MCF 10A (cell line): ENCODE data around the gene ANKRD44. TPM values are rescaled to one million over a fixed set of nuclear protein-coding genes. Genes with fewer than 3 reads are reported as not detected.

Experiments
- BruUV-seq: library from RNA; stranded (reverse); fragments of 400-500 nt; replicated peaks from 2 replicates; lab custom pipeline; 2021; lab: Mats Ljungman, UMichigan
- CTCF ChIA-PET: fragments of 300-600 bp; sonication (Branson Sonifier 250); formaldehyde crosslinking; extraction: SDS; loops from one replicate; lab custom pipeline; 2021; ENCODE audit warnings: antibody characterized with exemption, inconsistent platforms; lab: Yijun Ruan, JAX
- POLR2A ChIA-PET: fragments of 300-600, 350-650 bp; sonication (Branson Sonifier 250); formaldehyde crosslinking; extraction: SDS; loops from one replicate; lab custom pipeline; 2020; ENCODE audit warnings: antibody characterized with exemption, inconsistent platforms; lab: Yijun Ruan, JAX
- DNase-seq: peaks from one replicate; pipeline ENCODE4 v3.0.0-alpha.2; 2018; ENCODE audit not compliant: unreplicated experiment
- H3K27ac Mint-ChIP-seq: one replicate; pipeline ENCODE4 v1.8.0; 2022; ENCODE audit warnings: mild to moderate bottlenecking, low read depth, mixed read lengths; ENCODE audit not compliant: unreplicated experiment
- H3K27me3 Mint-ChIP-seq: one replicate; pipeline ENCODE4 v1.8.0; 2022; ENCODE audit warnings: mixed read lengths; ENCODE audit not compliant: insufficient read depth, unreplicated experiment
- H3K36me3 Mint-ChIP-seq: one replicate; pipeline ENCODE4 v1.8.0; 2022; ENCODE audit warnings: mild to moderate bottlenecking, moderate library complexity, mixed read lengths; ENCODE audit not compliant: insufficient read depth, unreplicated experiment
- H3K4me1 Mint-ChIP-seq: one replicate; pipeline ENCODE4 v1.8.0; 2022; ENCODE audit warnings: mixed read lengths; ENCODE audit not compliant: insufficient read depth, unreplicated experiment
- H3K4me3 Mint-ChIP-seq: one replicate; pipeline ENCODE4 v1.8.0; 2022; ENCODE audit warnings: mild to moderate bottlenecking, moderate library complexity, mixed read lengths; ENCODE audit not compliant: unreplicated experiment
- H3K9me3 Mint-ChIP-seq: one replicate; pipeline ENCODE4 v1.8.0; 2022; ENCODE audit warnings: mixed read lengths; ENCODE audit not compliant: unreplicated experiment
- intact Hi-C: fragments of 100-400 bp; cut with micrococcal nuclease; formaldehyde crosslinking; loops from 2 replicates; pipeline ENCODE4 v1.14.1; 2022
- total RNA-seq: library from RNA; stranded (reverse); gene quantifications from 2 replicates; pipeline ENCODE4 v1.2.3, GENCODE V29; 2022
- TF ChIP-seq, protein P1 (sequence below): fragments of 200-600 bp; IDR thresholded peaks from one replicate; pipeline ENCODE4 v1.8.0; 2022; ENCODE audit warnings: antibody characterized with exemption, mild to moderate bottlenecking; ENCODE audit not compliant: unreplicated experiment

ANKRD44 gene
- total RNA-seq, 1 experiment from 2014 or later, result 6.9 TPM

DNA sequence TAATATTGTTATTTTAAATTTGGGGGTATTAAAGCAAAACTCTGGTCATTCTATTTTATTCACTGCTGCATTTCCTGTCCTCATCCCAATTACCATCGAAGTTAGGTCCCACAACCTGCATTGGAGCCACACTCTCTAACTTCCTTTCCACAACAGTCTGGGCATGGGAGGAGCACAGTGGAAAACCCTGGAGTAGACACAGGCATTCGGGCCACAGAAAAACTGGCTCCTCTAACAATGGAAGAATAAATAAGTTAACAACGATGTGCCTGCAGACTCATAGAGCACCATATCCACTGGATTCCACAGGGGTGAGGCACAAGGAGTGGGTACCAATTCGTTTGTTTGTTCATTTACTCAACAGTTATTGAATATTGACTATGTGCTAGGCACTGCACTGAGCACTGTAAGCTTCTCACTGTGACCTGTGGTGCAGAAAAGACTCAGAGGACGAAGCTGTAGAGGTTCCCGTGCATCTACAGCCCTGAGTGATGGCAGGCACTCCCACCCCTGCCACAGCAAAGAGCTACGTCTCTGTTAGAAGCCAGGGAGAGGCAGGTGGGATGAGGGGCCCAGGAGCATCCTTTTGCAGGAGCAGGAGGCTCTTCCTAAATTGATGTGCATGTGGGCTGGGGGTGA, 229.9 kb downstream of the ANKRD44 start:
- TF ChIP-seq, protein P1, sequence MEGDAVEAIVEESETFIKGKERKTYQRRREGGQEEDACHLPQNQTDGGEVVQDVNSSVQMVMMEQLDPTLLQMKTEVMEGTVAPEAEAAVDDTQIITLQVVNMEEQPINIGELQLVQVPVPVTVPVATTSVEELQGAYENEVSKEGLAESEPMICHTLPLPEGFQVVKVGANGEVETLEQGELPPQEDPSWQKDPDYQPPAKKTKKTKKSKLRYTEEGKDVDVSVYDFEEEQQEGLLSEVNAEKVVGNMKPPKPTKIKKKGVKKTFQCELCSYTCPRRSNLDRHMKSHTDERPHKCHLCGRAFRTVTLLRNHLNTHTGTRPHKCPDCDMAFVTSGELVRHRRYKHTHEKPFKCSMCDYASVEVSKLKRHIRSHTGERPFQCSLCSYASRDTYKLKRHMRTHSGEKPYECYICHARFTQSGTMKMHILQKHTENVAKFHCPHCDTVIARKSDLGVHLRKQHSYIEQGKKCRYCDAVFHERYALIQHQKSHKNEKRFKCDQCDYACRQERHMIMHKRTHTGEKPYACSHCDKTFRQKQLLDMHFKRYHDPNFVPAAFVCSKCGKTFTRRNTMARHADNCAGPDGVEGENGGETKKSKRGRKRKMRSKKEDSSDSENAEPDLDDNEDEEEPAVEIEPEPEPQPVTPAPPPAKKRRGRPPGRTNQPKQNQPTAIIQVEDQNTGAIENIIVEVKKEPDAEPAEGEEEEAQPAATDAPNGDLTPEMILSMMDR, result no peak
- BruUV-seq, result no TSS peak
- intact Hi-C loops, result no loop called here
- no peak for DNase-seq
- ChIA-PET POLR2A (no interaction called here), CTCF (interaction anchor here (0.8 kb wide), 1 partner anchor 1500 kb away, joined by 3 read pairs; no protein-coding TSS in a partner anchor)
- Mint-ChIP-seq H3K36me3 (no peaks in the 10 kb centered on the region), H3K27ac (no peak overlapping the region), H3K4me3 (no peak overlapping the region), H3K27me3 (no peaks in the 10 kb centered on the region), H3K9me3 (no peaks in the 10 kb centered on the region), H3K4me1 (no peaks in the 10 kb centered on the region)

DNA sequence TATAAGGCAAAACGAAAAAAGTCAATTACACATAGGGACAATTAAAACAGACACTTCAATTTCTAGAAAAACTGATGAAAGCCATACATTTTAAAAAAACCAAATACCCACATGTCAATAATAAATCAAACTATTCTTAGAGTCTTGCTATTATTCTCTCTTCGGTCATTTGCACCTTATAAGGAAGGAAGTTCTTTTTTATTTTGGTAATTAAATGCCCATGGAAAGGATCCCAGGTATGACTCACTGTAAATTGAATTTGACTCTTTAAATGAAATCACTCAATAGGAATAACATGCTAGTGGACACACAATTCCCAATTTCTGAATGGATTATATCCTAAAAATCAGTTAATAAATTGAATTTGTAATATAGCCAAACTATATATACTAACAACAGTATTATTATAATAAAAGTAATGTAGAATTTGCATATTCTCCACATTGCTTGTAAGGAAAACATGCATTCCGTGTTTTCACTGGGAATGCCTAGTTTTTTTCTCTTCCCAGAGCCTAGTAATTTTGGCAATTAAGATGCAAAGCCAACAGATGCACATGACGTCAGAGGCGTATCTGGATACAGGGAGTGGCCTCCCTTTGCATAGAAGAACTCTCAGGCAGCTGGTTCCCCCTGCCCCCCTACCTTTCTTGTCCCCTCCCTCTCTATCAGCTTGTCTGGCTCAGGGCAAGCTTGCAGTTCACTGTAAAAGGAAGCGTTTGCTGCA, 230.6 kb downstream of the ANKRD44 start:
- H3K4me3 Mint-ChIP-seq, result no peak overlapping the region
- no peaks in the 10 kb centered on the region for H3K36me3 Mint-ChIP-seq
- H3K27me3 Mint-ChIP-seq, result no peaks in the 10 kb centered on the region
- intact Hi-C loops, result no loop called here
- no peaks in the 10 kb centered on the region for H3K4me1 Mint-ChIP-seq
- ChIA-PET POLR2A (no interaction called here), CTCF (no interaction called here)
- no TSS peak for BruUV-seq
- TF ChIP-seq, protein P1, result no peak
- H3K27ac Mint-ChIP-seq, result no peak overlapping the region
- peak; percentile 27 for DNase-seq
- no peaks in the 10 kb centered on the region for H3K9me3 Mint-ChIP-seq

DNA sequence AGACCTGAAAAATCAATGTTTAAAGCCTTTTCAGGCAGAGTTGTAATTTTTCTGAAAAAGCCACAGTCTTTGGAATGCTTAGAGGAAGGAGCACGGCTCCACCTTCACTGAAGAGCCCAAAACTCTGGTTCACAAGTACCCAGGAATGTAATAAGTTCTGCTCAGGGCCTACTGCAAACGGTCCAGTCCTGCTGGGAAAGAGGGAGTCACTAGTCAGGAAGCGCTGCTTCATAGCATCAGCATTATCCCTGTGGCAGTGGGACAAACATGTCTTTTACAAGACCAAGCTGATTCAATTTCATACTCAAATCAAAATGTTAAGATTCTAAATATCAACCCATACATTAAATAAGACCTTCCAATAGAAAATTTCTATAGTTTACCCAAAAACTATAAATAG, 231.2 kb downstream of the ANKRD44 start:
- intact Hi-C loops, result no loop called here

DNA sequence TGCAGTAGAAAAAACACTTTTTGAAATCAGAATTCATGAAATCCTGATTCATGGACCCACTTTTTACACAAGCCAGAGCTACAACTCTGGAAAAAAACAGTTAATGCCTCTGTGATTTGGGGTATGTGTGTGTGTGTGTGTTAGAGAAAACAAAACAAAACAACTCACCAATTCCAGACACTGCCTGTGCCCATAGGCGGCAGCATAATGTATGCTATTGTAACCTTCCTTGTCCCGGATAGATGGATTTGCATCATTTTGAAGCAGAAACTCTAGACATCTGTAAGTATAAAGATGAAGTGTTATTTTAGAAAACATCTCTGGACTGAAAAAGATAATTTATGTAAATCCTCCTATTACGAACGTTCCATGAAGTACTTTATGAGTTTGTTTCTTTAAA, 232.0 kb downstream of the ANKRD44 start:
- ChIA-PET CTCF (interaction anchor here (0.6 to 0.9 kb wide), 3 partner anchors 32 to 118 kb away, joined by 3 read pairs; no protein-coding TSS in a partner anchor), POLR2A (no interaction called here)
- H3K9me3 Mint-ChIP-seq, result no peaks in the 10 kb centered on the region
- no peak overlapping the region for H3K27ac Mint-ChIP-seq
- TF ChIP-seq, protein P1, result no peak
- no peaks in the 10 kb centered on the region for H3K4me1 Mint-ChIP-seq
- no peak for DNase-seq
- BruUV-seq, result no TSS peak
- H3K27me3 Mint-ChIP-seq, result no peaks in the 10 kb centered on the region
- intact Hi-C loops, result no loop called here
- no peak overlapping the region for H3K4me3 Mint-ChIP-seq
- H3K36me3 Mint-ChIP-seq, result no peaks in the 10 kb centered on the region

More for the DNA sequence above, 231.2 kb downstream of the ANKRD44 start:
- no TSS peak for BruUV-seq
- TF ChIP-seq, protein P1, result no peak
- no peaks in the 10 kb centered on the region for H3K27me3 Mint-ChIP-seq
- H3K4me1 Mint-ChIP-seq, result no peaks in the 10 kb centered on the region
- no peak overlapping the region for H3K27ac Mint-ChIP-seq
- no peak for DNase-seq
- H3K9me3 Mint-ChIP-seq, result no peaks in the 10 kb centered on the region
- ChIA-PET POLR2A (no interaction called here), CTCF (interaction anchor here (0.9 kb wide), 1 partner anchor 34 kb away, joined by 3 read pairs; no protein-coding TSS in a partner anchor)
- no peaks in the 10 kb centered on the region for H3K36me3 Mint-ChIP-seq
- no peak overlapping the region for H3K4me3 Mint-ChIP-seq
